ENCODE results near the gene TCF7L2. TPM values are rescaled to one million over a fixed set of nuclear protein-coding genes. Genes with fewer than 3 reads are reported as not detected.

Gene TCF7L2
- total RNA-seq, 1 donor from 2014 or later, result 88.2 TPM

- Mint-ChIP-seq H3K9me3 (ENCODE audit: unreplicated experiment) (no peaks in the 10 kb centered on the region), H3K4me1 (ENCODE audit: unreplicated experiment) (peaks cover 71% of the 10 kb centered on the region), H3K4me3 (ENCODE audit: unreplicated experiment) (no peak overlapping the region), H3K36me3 (ENCODE audit: unreplicated experiment) (peaks cover 17% of the 10 kb centered on the region), H3K27ac (ENCODE audit: unreplicated experiment) (peak overlapping the region; percentile 91), H3K27me3 (ENCODE audit: unreplicated experiment) (no peaks in the 10 kb centered on the region)
- DNase-seq (ENCODE audit: extremely low spot score, unreplicated experiment), result no peak
- TF ChIP-seq, protein P1, sequence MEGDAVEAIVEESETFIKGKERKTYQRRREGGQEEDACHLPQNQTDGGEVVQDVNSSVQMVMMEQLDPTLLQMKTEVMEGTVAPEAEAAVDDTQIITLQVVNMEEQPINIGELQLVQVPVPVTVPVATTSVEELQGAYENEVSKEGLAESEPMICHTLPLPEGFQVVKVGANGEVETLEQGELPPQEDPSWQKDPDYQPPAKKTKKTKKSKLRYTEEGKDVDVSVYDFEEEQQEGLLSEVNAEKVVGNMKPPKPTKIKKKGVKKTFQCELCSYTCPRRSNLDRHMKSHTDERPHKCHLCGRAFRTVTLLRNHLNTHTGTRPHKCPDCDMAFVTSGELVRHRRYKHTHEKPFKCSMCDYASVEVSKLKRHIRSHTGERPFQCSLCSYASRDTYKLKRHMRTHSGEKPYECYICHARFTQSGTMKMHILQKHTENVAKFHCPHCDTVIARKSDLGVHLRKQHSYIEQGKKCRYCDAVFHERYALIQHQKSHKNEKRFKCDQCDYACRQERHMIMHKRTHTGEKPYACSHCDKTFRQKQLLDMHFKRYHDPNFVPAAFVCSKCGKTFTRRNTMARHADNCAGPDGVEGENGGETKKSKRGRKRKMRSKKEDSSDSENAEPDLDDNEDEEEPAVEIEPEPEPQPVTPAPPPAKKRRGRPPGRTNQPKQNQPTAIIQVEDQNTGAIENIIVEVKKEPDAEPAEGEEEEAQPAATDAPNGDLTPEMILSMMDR (IDR thresholded peaks at IDR 0.05), result no peak
These were observed 51.8 kb downstream of the TCF7L2 start for GRCh38 chr10:113001599-113002448.

DNA sequence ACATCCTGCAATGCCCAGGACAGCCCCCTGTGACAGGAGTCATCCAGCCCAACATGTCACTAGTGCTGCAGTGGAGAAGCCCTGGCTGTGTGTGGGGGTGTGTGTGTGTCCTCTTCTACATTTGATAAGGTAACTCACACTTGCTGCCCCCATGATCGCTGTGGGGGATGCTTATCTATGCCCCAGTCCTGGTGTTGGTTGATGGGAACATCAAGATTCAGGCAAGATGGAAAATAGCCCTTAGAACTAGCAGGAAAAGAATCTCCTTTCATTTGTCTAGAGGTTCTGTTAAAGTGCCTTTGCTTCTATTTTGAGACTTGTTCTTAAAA lies 52.4 kb downstream of the TCF7L2 start:
- Mint-ChIP-seq H3K36me3 (ENCODE audit: unreplicated experiment) (peaks cover 13% of the 10 kb centered on the region), H3K27ac (ENCODE audit: unreplicated experiment) (peak overlapping the region; percentile 91), H3K9me3 (ENCODE audit: unreplicated experiment) (no peaks in the 10 kb centered on the region), H3K4me1 (ENCODE audit: unreplicated experiment) (peaks cover 77% of the 10 kb centered on the region), H3K4me3 (ENCODE audit: unreplicated experiment) (no peak overlapping the region), H3K27me3 (ENCODE audit: unreplicated experiment) (no peaks in the 10 kb centered on the region)
- TF ChIP-seq, protein P1 (IDR thresholded peaks at IDR 0.05), result no peak
- no peak for DNase-seq (ENCODE audit: extremely low spot score, unreplicated experiment)

GRCh38 chr10:113003052-113003451 lies 53.0 kb downstream of the TCF7L2 start:
- Mint-ChIP-seq H3K36me3 (ENCODE audit: unreplicated experiment) (peaks cover 13% of the 10 kb centered on the region), H3K27ac (ENCODE audit: unreplicated experiment) (peak overlapping the region; percentile 9), H3K4me3 (ENCODE audit: unreplicated experiment) (no peak overlapping the region), H3K27me3 (ENCODE audit: unreplicated experiment) (no peaks in the 10 kb centered on the region), H3K9me3 (ENCODE audit: unreplicated experiment) (no peaks in the 10 kb centered on the region), H3K4me1 (ENCODE audit: unreplicated experiment) (peaks cover 79% of the 10 kb centered on the region)
- TF ChIP-seq, protein P1 (IDR thresholded peaks at IDR 0.05), result no peak
- no peak for DNase-seq (ENCODE audit: extremely low spot score, unreplicated experiment)

- TF ChIP-seq, protein P1 (IDR thresholded peaks at IDR 0.05), result no peak
- Mint-ChIP-seq H3K36me3 (ENCODE audit: unreplicated experiment) (peaks cover 18% of the 10 kb centered on the region), H3K4me3 (ENCODE audit: unreplicated experiment) (no peak overlapping the region), H3K4me1 (ENCODE audit: unreplicated experiment) (peaks cover 85% of the 10 kb centered on the region), H3K27ac (ENCODE audit: unreplicated experiment) (peak overlapping the region; percentile 11), H3K27me3 (ENCODE audit: unreplicated experiment) (no peaks in the 10 kb centered on the region), H3K9me3 (ENCODE audit: unreplicated experiment) (no peaks in the 10 kb centered on the region)
- no peak for DNase-seq (ENCODE audit: extremely low spot score, unreplicated experiment)
These were observed 54.1 kb downstream of the TCF7L2 start for GRCh38 chr10:113004069-113004618.

DNA sequence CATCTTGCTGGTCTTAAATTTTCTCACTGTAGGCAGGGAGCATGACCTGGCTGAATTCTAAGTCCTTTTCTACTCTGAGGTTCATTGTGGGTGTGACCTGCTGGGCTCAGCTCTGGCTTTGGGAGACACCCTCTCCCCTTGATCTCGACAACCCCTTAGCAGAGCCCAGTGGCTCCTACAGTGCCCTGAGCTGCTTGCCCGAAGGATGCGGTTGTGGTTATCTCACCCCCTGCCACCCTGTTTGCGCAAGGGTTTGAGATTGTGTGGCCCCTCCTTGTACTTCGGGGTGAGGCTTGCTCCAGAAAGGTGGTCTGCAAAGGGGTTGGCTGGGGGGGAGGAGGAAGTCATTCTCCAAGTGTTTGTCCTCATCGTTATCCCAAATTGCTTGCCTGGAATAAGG lies 55.3 kb downstream of the TCF7L2 start:
- DNase-seq (ENCODE audit: extremely low spot score, unreplicated experiment), result no peak
- Mint-ChIP-seq H3K4me1 (ENCODE audit: unreplicated experiment) (peaks cover 79% of the 10 kb centered on the region), H3K27me3 (ENCODE audit: unreplicated experiment) (no peaks in the 10 kb centered on the region), H3K27ac (ENCODE audit: unreplicated experiment) (peak overlapping the region; percentile 78), H3K36me3 (ENCODE audit: unreplicated experiment) (peaks cover 27% of the 10 kb centered on the region), H3K4me3 (ENCODE audit: unreplicated experiment) (no peak overlapping the region), H3K9me3 (ENCODE audit: unreplicated experiment) (no peaks in the 10 kb centered on the region)
- TF ChIP-seq, protein P1 (IDR thresholded peaks at IDR 0.05), result no peak
